GM12874 (cell line): Measurements from ENCODE around the gene SUPT3H.

Experiments used
- CTCF ChIP-seq: IDR thresholded peaks from 2 replicates; pipeline ENCODE4 v1.5.1; 2011; ENCODE audit warnings: low read depth, mild to moderate bottlenecking, control low read depth, low read length, moderate library complexity; ENCODE audit not compliant: insufficient read depth

Gene SUPT3H

DNA sequence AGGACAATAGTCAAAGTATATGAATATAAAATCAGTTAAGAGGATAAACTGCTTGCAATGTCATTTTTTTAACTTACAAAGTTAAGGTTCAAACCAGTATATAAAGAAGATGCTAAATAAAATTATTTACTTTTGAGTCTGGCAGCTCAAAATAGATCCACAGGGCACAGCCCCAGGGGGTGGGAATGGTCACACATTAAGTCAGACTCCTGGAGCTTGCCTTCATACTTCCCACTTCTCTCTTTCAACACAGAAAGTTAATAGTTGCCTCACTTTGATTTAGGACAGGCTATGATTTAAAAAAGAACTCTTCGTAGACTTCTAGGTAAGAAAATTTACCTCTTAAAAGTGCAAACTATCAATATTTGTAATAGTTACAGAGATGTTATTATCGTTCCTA is 207.9 kb downstream of the SUPT3H start:
- TF ChIP-seq CTCF, result no peak

DNA sequence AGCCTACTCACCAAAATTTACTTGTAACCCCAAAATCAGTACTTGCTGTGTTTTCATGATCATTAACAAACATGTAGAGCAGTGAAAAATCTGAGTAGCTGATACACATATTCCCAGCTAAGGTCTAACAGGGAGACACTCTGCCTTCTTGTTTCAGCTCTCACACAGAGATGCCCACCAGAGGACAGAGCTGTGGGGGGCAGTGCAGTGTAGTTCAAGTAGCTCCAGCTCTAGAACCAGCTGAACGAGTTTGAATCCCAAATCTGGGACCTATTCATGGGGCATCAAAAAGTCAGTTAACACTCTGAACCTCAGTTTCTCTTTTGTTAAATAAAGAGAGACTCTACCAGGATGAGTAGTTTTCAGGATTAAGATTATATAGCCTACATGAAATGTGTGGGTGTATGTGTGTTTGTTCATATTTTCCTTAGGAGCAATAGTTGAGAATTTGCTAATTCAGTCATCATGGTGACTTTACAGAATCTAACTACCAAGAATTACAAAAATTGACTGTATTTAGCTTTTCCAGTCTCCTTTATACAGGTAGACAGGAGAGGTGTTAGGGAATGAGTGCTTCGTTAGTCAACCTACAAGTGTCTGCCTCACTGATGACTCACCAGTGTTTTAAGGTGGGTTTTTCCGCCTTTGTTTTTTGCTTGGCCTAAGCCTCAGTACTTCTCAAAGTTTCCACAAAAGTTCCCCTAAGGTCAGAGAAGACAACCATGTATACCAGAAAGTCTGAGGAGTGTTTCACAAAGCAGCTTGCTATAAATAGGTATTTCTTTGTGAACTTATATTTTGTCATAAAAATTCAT is 213.6 kb downstream of the SUPT3H start:
- no peak for TF ChIP-seq CTCF

DNA sequence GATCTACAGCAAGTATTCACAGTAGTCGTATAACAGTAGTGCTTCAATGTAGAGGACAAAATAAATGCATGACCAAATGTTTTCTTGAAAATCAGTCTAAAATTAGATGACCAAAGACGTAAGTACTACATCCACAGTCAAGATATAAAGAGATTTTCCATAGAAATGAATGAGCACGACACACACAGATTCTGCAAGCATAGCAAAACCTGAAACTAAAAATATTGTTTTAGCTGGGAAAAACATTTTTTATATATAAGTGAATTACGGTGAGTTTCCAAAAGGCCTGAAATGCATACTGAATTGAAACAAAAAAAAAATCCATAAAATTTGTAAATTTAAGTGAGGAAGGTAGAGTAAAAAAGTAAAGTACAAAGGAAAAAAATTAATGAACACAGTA is 217.4 kb downstream of the SUPT3H start:
- no peak for TF ChIP-seq CTCF

DNA sequence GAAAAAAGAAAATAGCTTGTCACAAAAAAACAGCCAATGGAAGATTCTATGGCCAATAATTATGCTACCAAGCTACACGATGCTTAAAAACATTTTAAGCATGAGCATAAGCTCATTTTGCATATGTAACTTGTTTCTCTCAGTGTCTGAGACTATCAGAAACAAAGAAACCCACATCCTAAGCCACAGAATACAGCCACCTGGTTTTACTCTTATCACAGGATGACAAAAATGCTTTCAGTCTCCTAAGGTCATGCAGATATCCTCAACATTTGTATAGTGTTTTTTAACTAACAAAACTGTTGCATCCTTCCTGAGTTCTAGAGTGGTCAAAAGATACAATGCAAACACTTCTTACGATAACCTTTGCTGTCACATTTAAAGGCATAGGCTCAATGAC is 221.7 kb downstream of the SUPT3H start:
- TF ChIP-seq CTCF, result no peak

DNA sequence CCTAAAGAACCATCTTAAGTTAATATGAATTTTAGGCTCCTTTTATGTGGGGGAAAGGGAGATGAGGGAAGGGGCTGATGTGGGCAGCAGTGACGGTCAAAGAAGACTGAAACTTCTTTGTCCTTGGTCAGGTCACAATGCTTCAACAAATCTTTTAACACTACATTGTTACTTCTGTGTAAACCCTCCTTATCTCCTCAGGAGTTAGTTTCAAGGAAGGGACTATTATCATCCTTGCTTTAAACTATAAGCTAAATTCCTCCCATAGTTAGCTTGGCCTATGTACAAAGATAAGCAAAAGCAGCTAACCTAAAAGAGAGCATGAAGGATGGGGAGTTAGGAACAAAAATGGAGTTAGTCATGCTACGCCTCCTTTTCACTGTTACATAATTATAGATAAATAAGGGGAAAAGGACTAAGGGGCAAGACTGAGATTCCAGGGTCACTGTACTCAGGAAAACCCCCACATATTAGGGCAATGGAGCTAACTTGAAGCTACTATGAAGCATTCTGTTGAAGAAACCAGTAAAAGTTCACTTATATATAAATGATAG is 222.3 kb downstream of the SUPT3H start:
- no peak for TF ChIP-seq CTCF

GRCh38 chr6:45154679-45155078 is 223.1 kb downstream of the SUPT3H start:
- no peak for TF ChIP-seq CTCF

GRCh38 chr6:45148711-45149341 is 228.9 kb downstream of the SUPT3H start:
- no peak for TF ChIP-seq CTCF
